Measurements from ENCODE around the gene MRPS33. TPM values are rescaled to one million over a fixed set of nuclear protein-coding genes. Genes with fewer than 3 reads are reported as not detected.

Gene MRPS33
- total RNA-seq, 2 donors from 2014 or later = 23.7 to 30.6 TPM

GRCh38 chr7:141028767-141029166 is 14.0 kb upstream of the MRPS33 start:
- H3K27ac Mint-ChIP-seq = no peak overlapping the region

GRCh38 chr7:141027043-141027442 is 12.3 kb upstream of the MRPS33 start:
- Mint-ChIP-seq H3K4me1 (peaks cover 10% of the 10 kb centered on the region), H3K27me3 (peaks cover 19% of the 10 kb centered on the region), H3K4me3 (no peak overlapping the region), H3K36me3 (ENCODE audit: low read depth) (no peaks in the 10 kb centered on the region), H3K27ac (no peak overlapping the region)
- ATAC-seq = no peak
- no peak for DNase-seq
- H3K9me3 ChIP-seq (ENCODE audit: control insufficient read depth, low read length, poor library complexity, severe bottlenecking) = no peaks in the 10 kb centered on the region

More at GRCh38 chr7:141028767-141029166, 14.0 kb upstream of the MRPS33 start:
- Mint-ChIP-seq H3K27me3 (peaks cover 26% of the 10 kb centered on the region), H3K4me1 (no peaks in the 10 kb centered on the region), H3K36me3 (ENCODE audit: low read depth) (peaks cover 3% of the 10 kb centered on the region), H3K4me3 (no peak overlapping the region)
- ATAC-seq = no peak
- DNase-seq = no peak
- H3K9me3 ChIP-seq (ENCODE audit: control insufficient read depth, low read length, poor library complexity, severe bottlenecking) = no peaks in the 10 kb centered on the region

GRCh38 chr7:141024668-141025067 is 9.9 kb upstream of the MRPS33 start:
- Mint-ChIP-seq H3K4me3 (no peak overlapping the region), H3K27me3 (peaks cover 5% of the 10 kb centered on the region), H3K36me3 (ENCODE audit: low read depth) (no peaks in the 10 kb centered on the region), H3K27ac (no peak overlapping the region), H3K4me1 (peaks cover 10% of the 10 kb centered on the region)
- DNase-seq (no peak), ATAC-seq (no peak)
- H3K9me3 ChIP-seq (ENCODE audit: control insufficient read depth, low read length, poor library complexity, severe bottlenecking) = no peaks in the 10 kb centered on the region

- peak overlapping the region; percentile 25 for H3K4me3 Mint-ChIP-seq
- ATAC-seq = no peak
- H3K36me3 Mint-ChIP-seq (ENCODE audit: low read depth) = no peaks in the 10 kb centered on the region
- peak overlapping the region; percentile 10 for H3K27ac Mint-ChIP-seq
- H3K4me1 Mint-ChIP-seq = peaks cover 10% of the 10 kb centered on the region
- no peak for DNase-seq
- H3K27me3 Mint-ChIP-seq = peaks cover 4% of the 10 kb centered on the region
- H3K9me3 ChIP-seq (ENCODE audit: control insufficient read depth, low read length, poor library complexity, severe bottlenecking) = no peaks in the 10 kb centered on the region
Measured at GRCh38 chr7:141023295-141023694, 8.5 kb upstream of the MRPS33 start.

- H3K27me3 Mint-ChIP-seq = peaks cover 10% of the 10 kb centered on the region
- H3K4me1 Mint-ChIP-seq = peaks cover 21% of the 10 kb centered on the region
- ATAC-seq (no peak), DNase-seq (no peak)
- H3K36me3 Mint-ChIP-seq (ENCODE audit: low read depth) = no peaks in the 10 kb centered on the region
- no peak overlapping the region for H3K27ac Mint-ChIP-seq
- H3K9me3 ChIP-seq (ENCODE audit: control insufficient read depth, low read length, poor library complexity, severe bottlenecking) = peaks cover 7% of the 10 kb centered on the region
- H3K4me3 Mint-ChIP-seq = no peak overlapping the region
Measured at GRCh38 chr7:141017555-141017954, 2.8 kb upstream of the MRPS33 start.

DNA sequence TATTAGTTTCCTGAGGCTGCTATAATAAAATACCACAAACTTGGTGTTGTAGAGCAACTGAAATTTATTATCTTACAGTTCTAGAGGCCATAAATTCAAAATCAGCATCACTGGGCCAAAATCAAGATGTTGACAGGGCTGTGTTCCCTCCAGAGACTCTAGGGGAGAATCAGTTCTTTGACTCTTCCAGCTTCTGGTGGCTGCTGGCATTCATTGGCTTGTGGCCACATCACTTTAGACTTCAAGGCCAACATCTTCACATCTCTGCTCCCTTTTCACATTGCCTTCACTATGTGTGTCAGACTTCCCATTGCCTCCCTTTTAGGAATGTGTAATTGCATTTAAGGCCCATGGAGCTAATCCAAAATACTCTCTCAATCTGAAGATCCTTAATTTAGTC is 1.6 kb upstream of the MRPS33 start:
- Mint-ChIP-seq H3K27ac (no peak overlapping the region), H3K4me1 (peaks cover 23% of the 10 kb centered on the region), H3K27me3 (peaks cover 10% of the 10 kb centered on the region), H3K4me3 (no peak overlapping the region), H3K36me3 (ENCODE audit: low read depth) (no peaks in the 10 kb centered on the region)
- H3K9me3 ChIP-seq (ENCODE audit: control insufficient read depth, low read length, poor library complexity, severe bottlenecking) = peaks cover 7% of the 10 kb centered on the region
- DNase-seq = no peak
- ATAC-seq = no peak

DNA sequence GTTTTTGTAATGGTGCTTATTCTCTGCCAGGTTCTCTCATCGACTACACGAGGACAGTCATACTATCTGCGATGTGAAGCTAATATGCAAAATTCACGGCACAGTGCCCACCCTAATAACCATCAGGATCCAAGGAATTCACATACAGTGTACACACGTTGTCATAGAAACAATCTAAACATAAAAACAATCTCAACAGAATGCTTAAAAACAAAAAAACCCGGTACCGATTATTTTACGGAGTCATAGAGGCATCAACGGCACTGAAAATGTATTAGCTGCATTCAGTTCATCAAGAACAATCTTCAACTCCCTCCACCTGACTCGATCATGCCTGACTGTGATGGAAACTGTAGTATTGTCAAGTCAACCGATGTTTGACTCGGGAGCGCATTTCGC is 628 bp downstream of the MRPS33 start:
- DNase-seq = no peak
- ATAC-seq = peak; percentile 13
- H3K4me1 Mint-ChIP-seq = peaks cover 27% of the 10 kb centered on the region

DNA sequence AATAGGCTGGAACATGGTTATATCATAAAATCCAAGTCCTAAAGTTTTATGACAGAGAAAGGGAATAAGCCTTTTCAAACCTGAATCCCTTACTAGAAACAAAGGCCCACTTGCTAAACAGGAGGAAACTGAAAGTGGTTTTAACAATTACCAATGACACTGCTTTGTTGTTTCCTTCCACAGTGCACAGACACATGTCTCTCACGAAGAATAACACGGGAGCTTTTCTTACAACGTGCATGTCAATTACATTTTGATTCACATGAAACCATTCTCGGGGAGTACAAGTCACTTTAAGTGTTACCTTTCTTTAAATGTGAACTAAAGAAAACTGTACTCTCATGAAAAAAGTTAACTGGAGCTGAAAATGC is 1.4 kb downstream of the MRPS33 start:
- H3K4me1 Mint-ChIP-seq = peaks cover 27% of the 10 kb centered on the region
- H3K36me3 Mint-ChIP-seq (ENCODE audit: low read depth) = peaks cover 2% of the 10 kb centered on the region
- peaks cover 6% of the 10 kb centered on the region for H3K27me3 Mint-ChIP-seq
- peak overlapping the region; percentile 90 for H3K4me3 Mint-ChIP-seq
- ATAC-seq (no peak), DNase-seq (no peak)
- peaks cover 7% of the 10 kb centered on the region for H3K9me3 ChIP-seq (ENCODE audit: control insufficient read depth, low read length, poor library complexity, severe bottlenecking)
- H3K27ac Mint-ChIP-seq = peak overlapping the region; percentile 99

More for the DNA sequence above, 628 bp downstream of the MRPS33 start:
- H3K27ac Mint-ChIP-seq = peak overlapping the region; percentile 99
- H3K4me3 Mint-ChIP-seq = peak overlapping the region; percentile 90
- peaks cover 6% of the 10 kb centered on the region for H3K27me3 Mint-ChIP-seq
- peaks cover 7% of the 10 kb centered on the region for H3K9me3 ChIP-seq (ENCODE audit: control insufficient read depth, low read length, poor library complexity, severe bottlenecking)
- H3K36me3 Mint-ChIP-seq (ENCODE audit: low read depth) = peaks cover 2% of the 10 kb centered on the region

GRCh38 chr7:141012696-141013344 is 1.9 kb downstream of the MRPS33 start:
- DNase-seq (no peak), ATAC-seq (no peak)
- Mint-ChIP-seq H3K36me3 (ENCODE audit: low read depth) (peaks cover 2% of the 10 kb centered on the region), H3K4me3 (peak overlapping the region; percentile 90), H3K4me1 (peaks cover 28% of the 10 kb centered on the region), H3K27ac (peak overlapping the region; percentile 99), H3K27me3 (peaks cover 5% of the 10 kb centered on the region)
- H3K9me3 ChIP-seq (ENCODE audit: control insufficient read depth, low read length, poor library complexity, severe bottlenecking) = peaks cover 7% of the 10 kb centered on the region

- no peaks in the 10 kb centered on the region for H3K27me3 Mint-ChIP-seq
- ATAC-seq (peak; percentile 43), DNase-seq (peak; percentile 38 to 74 (median 62))
- peak overlapping the region; percentile 99 for H3K27ac Mint-ChIP-seq
- no peak overlapping the region for H3K4me3 Mint-ChIP-seq
- H3K36me3 Mint-ChIP-seq (ENCODE audit: low read depth) = peaks cover 6% of the 10 kb centered on the region
- peaks cover 29% of the 10 kb centered on the region for H3K4me1 Mint-ChIP-seq
- H3K9me3 ChIP-seq (ENCODE audit: control insufficient read depth, low read length, poor library complexity, severe bottlenecking) = peaks cover 7% of the 10 kb centered on the region
Measured at GRCh38 chr7:141012044-141012685, 2.6 kb downstream of the MRPS33 start.

DNA sequence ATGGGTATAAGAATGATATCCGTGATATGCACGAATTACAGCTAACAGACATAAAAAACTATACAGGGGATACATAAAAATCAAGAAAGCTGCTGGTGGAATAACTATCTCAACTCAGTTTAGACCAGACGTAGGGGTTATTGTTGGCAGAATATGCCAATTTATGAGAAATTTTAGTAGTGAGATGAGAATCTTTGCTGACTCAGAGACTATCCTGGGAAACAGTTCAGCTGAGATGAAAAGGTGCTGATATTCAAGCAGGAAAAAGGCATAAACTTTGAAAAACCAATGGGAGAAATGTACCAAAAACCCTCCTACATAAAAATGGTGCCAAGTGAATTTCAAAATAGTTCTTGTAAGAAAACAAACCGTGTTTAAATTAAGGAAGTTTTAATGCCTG is 3.3 kb downstream of the MRPS33 start:
- H3K4me1 Mint-ChIP-seq = peaks cover 29% of the 10 kb centered on the region
- H3K27ac Mint-ChIP-seq = peak overlapping the region; percentile 99
- ATAC-seq = no peak
- H3K4me3 Mint-ChIP-seq = no peak overlapping the region
- DNase-seq = no peak
- H3K9me3 ChIP-seq (ENCODE audit: control insufficient read depth, low read length, poor library complexity, severe bottlenecking) = peaks cover 4% of the 10 kb centered on the region
- H3K36me3 Mint-ChIP-seq (ENCODE audit: low read depth) = peaks cover 10% of the 10 kb centered on the region
- no peaks in the 10 kb centered on the region for H3K27me3 Mint-ChIP-seq

DNA sequence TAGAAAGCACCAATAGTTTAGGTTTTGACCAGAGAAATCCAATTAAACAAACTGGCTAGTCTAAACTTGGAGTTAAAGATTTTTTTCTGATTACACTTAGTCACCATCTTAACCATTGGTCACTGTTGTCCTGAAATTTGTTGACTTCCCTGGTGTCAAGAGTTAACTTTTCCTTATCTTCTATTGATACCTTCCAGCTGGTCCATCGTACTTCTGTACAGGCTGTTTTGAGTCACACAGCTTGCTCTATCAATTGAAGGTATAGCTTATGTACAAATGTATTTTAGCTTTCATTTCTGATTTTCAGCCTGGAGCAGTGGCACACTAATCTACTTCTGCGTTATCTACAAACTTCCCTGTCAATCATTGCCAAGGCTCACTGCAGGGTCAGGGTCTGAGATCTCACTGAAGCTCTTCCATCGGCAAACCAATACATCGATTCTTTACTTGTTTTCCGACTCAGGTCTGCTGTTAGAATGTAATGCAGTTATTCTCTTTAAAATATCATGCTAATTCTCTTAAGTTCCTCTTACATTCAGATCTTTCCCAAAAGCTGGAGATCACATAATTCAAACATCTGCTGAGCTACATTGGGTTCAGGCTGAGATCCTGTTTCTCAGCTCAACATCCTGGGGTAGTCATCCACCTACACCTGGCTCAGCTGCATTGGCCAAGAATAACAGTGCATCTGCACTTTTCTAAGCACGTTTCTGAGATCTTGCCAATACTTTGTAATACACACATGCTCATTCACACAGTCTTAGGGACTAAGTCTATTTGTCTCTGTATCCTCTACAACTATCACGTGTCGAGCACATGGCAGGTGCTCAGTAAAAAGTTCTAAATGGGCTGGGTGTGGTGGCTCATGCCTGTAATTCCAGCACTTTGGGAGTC is 11.3 kb downstream of the MRPS33 start:
- Mint-ChIP-seq H3K4me1 (peaks cover 2% of the 10 kb centered on the region), H3K36me3 (ENCODE audit: low read depth) (peaks cover 9% of the 10 kb centered on the region), H3K4me3 (no peak overlapping the region), H3K27ac (no peak overlapping the region), H3K27me3 (peaks cover 9% of the 10 kb centered on the region)
- ATAC-seq (no peak), DNase-seq (no peak)
- no peaks in the 10 kb centered on the region for H3K9me3 ChIP-seq (ENCODE audit: control insufficient read depth, low read length, poor library complexity, severe bottlenecking)

DNA sequence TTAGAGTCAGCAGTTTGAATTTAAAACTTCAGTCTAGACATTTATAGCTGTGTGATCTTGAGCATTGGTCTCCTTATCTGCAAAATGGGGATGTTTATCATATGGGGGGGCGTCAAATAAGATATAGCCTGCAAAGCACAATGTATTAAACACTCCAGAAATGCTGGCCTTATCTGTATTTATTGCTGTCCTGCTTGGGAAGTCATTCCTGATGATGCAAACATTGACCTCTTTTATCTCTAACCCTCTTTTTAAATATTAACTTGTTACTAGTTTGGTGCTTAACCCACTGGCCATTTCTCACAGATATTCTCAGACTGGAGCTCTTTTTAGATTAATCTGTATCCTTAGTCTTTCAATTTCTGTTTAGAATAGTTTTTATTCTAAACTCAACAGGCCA is 13.2 kb downstream of the MRPS33 start:
- H3K27me3 Mint-ChIP-seq = peaks cover 17% of the 10 kb centered on the region
- ATAC-seq = no peak
- H3K4me1 Mint-ChIP-seq = no peaks in the 10 kb centered on the region
- DNase-seq = no peak
- H3K36me3 Mint-ChIP-seq (ENCODE audit: low read depth) = peaks cover 3% of the 10 kb centered on the region
- H3K27ac Mint-ChIP-seq = no peak overlapping the region
- no peaks in the 10 kb centered on the region for H3K9me3 ChIP-seq (ENCODE audit: control insufficient read depth, low read length, poor library complexity, severe bottlenecking)
- H3K4me3 Mint-ChIP-seq = no peak overlapping the region
